Astrocyte (in vitro differentiated cells and primary cell): Measurements from ENCODE around the gene SERPINF2. TPM values are rescaled to one million over a fixed set of nuclear protein-coding genes. Genes with fewer than 3 reads are reported as not detected.

Experiments
- DNase-seq: peaks from one replicate; pipeline ENCODE4 v3.0.0-alpha.2; 2010; ENCODE audit warnings: low read depth
- FAIRE-seq: peaks from 2 replicates; lab custom pipeline; 2011; peaks lifted over from hg19 to GRCh38; lab: Jason Lieb, UNC
- H2AFZ ChIP-seq: 2 replicates; pipeline ENCODE4 v1.6.0; 2012; ENCODE audit warnings: low read depth, low read length, inconsistent platforms
- H3K27ac ChIP-seq: 2 replicates; pipeline ENCODE4 v1.5.1; 2011; ENCODE audit warnings: low read depth, low read length, inconsistent platforms
- H3K27me3 ChIP-seq: 2 replicates; pipeline ENCODE4 v1.6.0; 2011; ENCODE audit warnings: low read length, inconsistent platforms; ENCODE audit not compliant: insufficient read depth
- H3K36me3 ChIP-seq: 2 replicates; pipeline ENCODE4 v1.5.1; 2011; ENCODE audit warnings: low read length, inconsistent platforms; ENCODE audit not compliant: insufficient read depth
- H3K4me1 ChIP-seq: 2 replicates; pipeline ENCODE4 v1.5.1; 2011; ENCODE audit warnings: low read length, inconsistent platforms; ENCODE audit not compliant: insufficient read depth
- H3K4me2 ChIP-seq: 2 replicates; pipeline ENCODE4 v1.6.0; 2012; ENCODE audit warnings: low read length, inconsistent platforms
- H3K4me3 ChIP-seq: 2 replicates; pipeline ENCODE4 v1.5.1; 2011; ENCODE audit warnings: low read depth, mild to moderate bottlenecking, low read length, inconsistent platforms; ENCODE audit not compliant: insufficient read depth
- H3K79me2 ChIP-seq: 2 replicates; pipeline ENCODE4 v1.6.0; 2012; ENCODE audit warnings: mild to moderate bottlenecking, low read length, inconsistent platforms; ENCODE audit not compliant: insufficient read depth
- H3K9ac ChIP-seq: 2 replicates; pipeline ENCODE4 v1.6.0; 2012; ENCODE audit warnings: mild to moderate bottlenecking, low read length, inconsistent platforms
- H3K9me3 ChIP-seq: 2 replicates; pipeline ENCODE4 v1.5.1; 2012; ENCODE audit warnings: low read depth, mild to moderate bottlenecking, low read length, inconsistent platforms; ENCODE audit not compliant: insufficient read depth
- H4K20me1 ChIP-seq: 2 replicates; pipeline ENCODE4 v1.6.0; 2012; ENCODE audit warnings: low read length, inconsistent platforms; ENCODE audit not compliant: insufficient read depth
- H3K27ac Mint-ChIP-seq: one replicate; pipeline ENCODE4 v1.8.0; 2021; ENCODE audit warnings: mild to moderate bottlenecking, mixed read lengths; ENCODE audit not compliant: unreplicated experiment
- H3K27me3 Mint-ChIP-seq: one replicate; pipeline ENCODE4 v1.8.0; 2021; ENCODE audit warnings: low read depth, mixed read lengths; ENCODE audit not compliant: unreplicated experiment
- H3K36me3 Mint-ChIP-seq: one replicate; pipeline ENCODE4 v1.8.0; 2021; ENCODE audit warnings: low read depth, mixed read lengths; ENCODE audit not compliant: unreplicated experiment
- H3K4me1 Mint-ChIP-seq: one replicate; pipeline ENCODE4 v1.8.0; 2021; ENCODE audit warnings: low read depth, mixed read lengths; ENCODE audit not compliant: unreplicated experiment
- H3K4me3 Mint-ChIP-seq: one replicate; pipeline ENCODE4 v1.8.0; 2021; ENCODE audit warnings: mild to moderate bottlenecking, moderate library complexity, mixed read lengths; ENCODE audit not compliant: unreplicated experiment
- H3K9me3 Mint-ChIP-seq: one replicate; pipeline ENCODE4 v1.8.0; 2021; ENCODE audit warnings: mild to moderate bottlenecking, mixed read lengths; ENCODE audit not compliant: unreplicated experiment
- CTCF ChIP-seq: IDR thresholded peaks from 2 replicates; pipeline ENCODE4 v1.5.1; 2011; ENCODE audit warnings: low read depth, mild to moderate bottlenecking, inconsistent platforms, low read length, moderate library complexity; ENCODE audit not compliant: insufficient read depth
- EZH2 ChIP-seq: IDR thresholded peaks from 2 replicates; pipeline ENCODE4 v1.6.1; 2012; ENCODE audit warnings: mild to moderate bottlenecking, low read length, inconsistent platforms; ENCODE audit not compliant: insufficient read depth
- total RNA-seq: library from RNA; stranded (reverse); gene quantifications from 2 replicates; pipeline ENCODE4 v1.2.1, GENCODE V29; 2021

Gene SERPINF2
- total RNA-seq, 1 donor from 2014 or later, result 0.11 TPM

GRCh38 chr17:1744551-1745512, 2.2 kb downstream of the SERPINF2 start:
- Histone ChIP-seq H3K36me3 (no peaks in the 10 kb centered on the region), H2AFZ (no peak overlapping the region), H3K4me2 (no peak overlapping the region), H3K79me2 (no peaks in the 10 kb centered on the region), H3K27ac (no peak overlapping the region), H3K4me3 (no peak overlapping the region), H3K27me3 (no peaks in the 10 kb centered on the region), H3K4me1 (no peaks in the 10 kb centered on the region), H4K20me1 (no peaks in the 10 kb centered on the region), H3K9me3 (peaks cover 7% of the 10 kb centered on the region), H3K9ac (no peak overlapping the region)
- H3K4me3 Mint-ChIP-seq, result no peak overlapping the region
- peaks cover 4% of the 10 kb centered on the region for H3K27me3 Mint-ChIP-seq
- DNase-seq (no peak), FAIRE-seq (no peak)
- no peak for TF ChIP-seq EZH2
- no peak for TF ChIP-seq CTCF
- H3K9me3 Mint-ChIP-seq, result no peaks in the 10 kb centered on the region
- no peaks in the 10 kb centered on the region for H3K36me3 Mint-ChIP-seq
- no peaks in the 10 kb centered on the region for H3K4me1 Mint-ChIP-seq
- no peak overlapping the region for H3K27ac Mint-ChIP-seq

DNA sequence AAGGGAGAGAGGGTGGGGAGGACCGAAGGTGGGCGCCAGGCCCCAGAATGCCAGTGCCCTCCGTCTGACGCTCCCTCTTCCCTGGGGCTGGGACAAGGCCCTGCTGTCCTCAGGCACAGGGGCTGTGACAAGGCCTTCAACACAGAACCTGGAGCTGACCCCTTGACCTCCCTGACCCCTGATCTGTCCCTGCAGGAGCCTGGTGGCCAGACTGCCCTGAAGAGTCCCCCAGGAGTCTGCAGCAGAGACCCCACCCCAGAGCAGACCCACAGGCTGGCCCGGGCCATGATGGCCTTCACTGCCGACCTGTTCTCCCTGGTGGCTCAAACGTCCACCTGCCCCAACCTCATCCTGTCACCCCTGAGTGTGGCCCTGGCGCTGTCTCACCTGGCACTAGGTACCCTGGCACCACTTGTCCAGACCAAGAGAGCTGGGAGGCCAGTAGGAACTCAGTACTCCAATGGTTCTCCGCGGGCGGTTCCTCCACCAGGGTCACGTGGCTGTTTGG, 2.9 kb downstream of the SERPINF2 start:
- no peak overlapping the region for H3K4me3 Mint-ChIP-seq
- H3K9ac ChIP-seq, result no peak overlapping the region
- no peaks in the 10 kb centered on the region for H3K4me1 Mint-ChIP-seq
- FAIRE-seq, result no peak
- TF ChIP-seq EZH2 (no peak), CTCF (no peak)
- no peaks in the 10 kb centered on the region for H3K4me1 ChIP-seq
- H3K9me3 Mint-ChIP-seq, result no peaks in the 10 kb centered on the region
- H3K4me3 ChIP-seq, result no peak overlapping the region
- no peaks in the 10 kb centered on the region for H4K20me1 ChIP-seq
- DNase-seq, result no peak
- no peak overlapping the region for H3K27ac ChIP-seq
- H3K36me3 Mint-ChIP-seq, result no peaks in the 10 kb centered on the region
- peaks cover 4% of the 10 kb centered on the region for H3K27me3 Mint-ChIP-seq
- no peaks in the 10 kb centered on the region for H3K79me2 ChIP-seq
- peaks cover 7% of the 10 kb centered on the region for H3K9me3 ChIP-seq
- no peak overlapping the region for H3K27ac Mint-ChIP-seq
- H3K36me3 ChIP-seq, result no peaks in the 10 kb centered on the region
- H2AFZ ChIP-seq, result no peak overlapping the region
- H3K27me3 ChIP-seq, result no peaks in the 10 kb centered on the region
- no peak overlapping the region for H3K4me2 ChIP-seq
